ENCODE measurements around the gene AKNA.

Gene AKNA

DNA sequence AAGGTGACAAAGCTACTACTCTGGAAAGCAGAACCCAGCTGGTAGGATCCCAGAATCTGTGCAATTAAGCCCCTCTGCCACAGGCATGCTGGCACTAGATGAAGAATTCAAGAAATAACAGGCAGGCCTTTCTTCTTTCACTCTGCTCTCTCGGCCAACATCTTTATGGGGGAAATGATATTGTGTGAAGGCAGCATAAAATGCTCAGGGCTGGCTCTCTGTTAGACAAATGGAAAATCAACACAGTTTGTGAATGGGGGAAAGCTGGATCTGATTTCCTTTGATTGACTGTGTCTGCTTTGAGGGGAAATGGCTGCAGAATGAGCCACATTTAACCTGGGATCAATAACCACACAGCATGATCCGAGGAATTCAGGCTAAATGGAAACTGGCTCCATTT is 29.1 kb upstream of the AKNA start:
- DNase-seq (ENCODE audit: low read depth): no peak

- no peak for DNase-seq (ENCODE audit: low read depth)
Observed at GRCh38 chr9:114416290-114416689, 28.5 kb upstream of the AKNA start.

GRCh38 chr9:114414346-114414745 is 26.6 kb upstream of the AKNA start:
- DNase-seq (ENCODE audit: low read depth): no peak

- DNase-seq (ENCODE audit: low read depth): no peak
Observed at GRCh38 chr9:114413861-114414301, 26.1 kb upstream of the AKNA start.

GRCh38 chr9:114412048-114412683 is 24.4 kb upstream of the AKNA start:
- DNase-seq (ENCODE audit: low read depth): no peak

- no peak for DNase-seq (ENCODE audit: low read depth)
Observed at GRCh38 chr9:114411452-114411851, 23.7 kb upstream of the AKNA start.

- no peak for DNase-seq (ENCODE audit: low read depth)
Observed at GRCh38 chr9:114410910-114411309, 23.1 kb upstream of the AKNA start.

DNA sequence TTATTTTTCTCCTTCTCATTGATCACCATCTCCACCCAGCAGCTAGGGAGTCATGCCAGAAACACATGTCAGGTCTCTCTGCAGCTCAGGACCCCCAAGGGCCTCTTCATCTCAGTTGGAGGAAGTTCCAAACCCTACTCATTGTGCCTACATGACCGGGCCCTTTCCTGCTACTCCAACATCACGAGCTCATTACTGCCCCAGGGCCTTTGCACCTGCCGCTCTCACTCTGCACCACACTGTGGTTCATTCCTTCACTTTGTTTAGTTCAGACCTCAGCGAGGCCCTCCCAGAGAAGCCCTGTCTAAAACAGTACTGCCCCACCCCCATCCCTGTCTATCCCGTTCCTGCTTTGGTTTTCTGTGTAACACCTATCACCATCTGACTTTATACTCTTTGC is 22.1 kb upstream of the AKNA start:
- DNase-seq (ENCODE audit: low read depth): no peak

DNA sequence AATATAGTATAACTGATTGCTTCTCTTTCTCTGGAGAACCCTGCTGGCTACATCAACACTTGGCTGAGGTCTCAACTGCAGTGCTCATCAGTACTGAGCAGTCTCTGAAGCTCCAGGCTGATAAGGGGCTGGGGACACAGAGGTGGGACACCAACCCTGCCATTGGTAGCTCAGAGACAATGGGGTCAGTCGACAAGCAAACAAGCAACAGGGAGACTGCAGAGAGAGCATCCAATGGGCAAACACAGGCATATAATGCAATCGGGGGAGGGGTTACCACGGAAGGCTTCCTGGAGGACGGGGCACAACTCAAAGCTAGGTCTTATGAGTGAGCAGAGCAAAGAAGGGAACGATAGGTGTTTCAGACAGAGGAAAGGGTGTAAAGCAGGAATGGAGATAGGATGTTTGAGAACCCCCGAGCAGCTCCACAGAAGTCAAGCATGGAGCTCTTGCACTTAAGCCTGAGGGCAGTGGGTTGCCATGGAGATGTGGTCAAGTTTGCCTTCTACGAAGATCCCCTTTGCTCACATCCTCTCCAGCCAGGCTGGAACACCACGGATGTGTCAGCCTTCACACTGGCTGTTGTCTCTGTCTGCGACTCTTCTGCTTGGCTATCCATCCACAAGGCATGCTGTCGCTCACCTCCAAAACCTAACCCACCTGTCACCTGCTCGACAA is 21.5 kb upstream of the AKNA start:
- no peak for DNase-seq (ENCODE audit: low read depth)

DNA sequence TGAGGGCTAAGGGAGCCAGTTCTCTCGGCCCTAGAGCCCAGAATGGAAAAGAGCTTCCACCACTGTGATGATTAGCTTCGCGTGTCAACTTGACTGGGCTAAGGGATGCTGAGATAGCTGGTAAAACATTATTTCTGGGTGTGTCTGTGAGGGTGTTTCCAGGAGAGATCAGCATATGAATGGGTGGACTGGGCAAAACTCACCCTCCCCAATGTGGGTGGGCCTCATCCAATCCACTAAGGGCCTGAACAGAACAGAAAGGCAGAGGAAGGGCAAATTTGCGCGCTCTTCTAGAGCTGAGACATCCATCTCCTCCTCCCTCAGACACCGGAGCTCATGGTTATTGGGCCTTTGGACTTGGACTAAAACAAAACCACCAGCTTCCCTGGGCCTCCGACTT is 20.9 kb upstream of the AKNA start:
- DNase-seq (ENCODE audit: low read depth): no peak

GRCh38 chr9:114407889-114408288 is 20.1 kb upstream of the AKNA start:
- no peak for DNase-seq (ENCODE audit: low read depth)

- DNase-seq (ENCODE audit: low read depth): no peak
Observed at GRCh38 chr9:114406441-114406840, 18.7 kb upstream of the AKNA start.

DNA sequence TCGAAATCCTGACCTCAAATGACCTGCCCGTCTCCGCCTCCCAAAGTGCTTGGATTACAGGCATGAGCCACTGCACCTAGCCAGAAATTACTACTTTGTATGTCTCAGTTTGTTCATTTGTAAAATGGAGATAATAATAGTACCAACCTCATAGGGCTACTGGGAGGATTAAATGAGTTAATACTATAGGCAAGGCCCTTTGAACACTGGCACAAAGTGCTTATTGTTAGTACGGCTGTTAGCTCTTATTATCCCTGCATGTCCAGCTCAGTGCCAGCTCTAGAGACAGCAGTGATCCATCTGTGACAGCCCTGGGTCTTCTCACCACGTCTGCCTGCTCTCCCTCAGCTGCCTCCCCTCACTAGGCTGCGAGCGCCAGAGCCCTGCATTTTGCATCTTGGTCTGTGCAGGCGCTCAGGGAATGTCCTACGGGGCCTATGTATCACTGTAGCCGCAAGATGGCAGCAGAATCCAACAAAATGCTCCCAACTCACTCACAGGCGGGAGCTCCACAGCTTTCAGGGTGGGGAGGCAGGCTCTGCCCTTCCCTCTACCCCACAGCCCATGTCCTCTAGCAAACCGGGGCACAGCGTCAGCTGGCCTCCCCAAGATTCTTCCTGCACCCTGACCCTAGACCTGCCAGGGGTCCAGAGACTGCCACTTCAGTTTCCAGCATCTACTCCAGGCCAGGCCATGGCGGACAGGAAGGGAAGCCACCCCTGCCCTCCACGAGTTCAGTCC is 17.7 kb upstream of the AKNA start:
- DNase-seq (ENCODE audit: low read depth): peak; percentile 55

- DNase-seq (ENCODE audit: low read depth): no peak
Observed at GRCh38 chr9:114404531-114404930, 16.7 kb upstream of the AKNA start.

GRCh38 chr9:114403153-114403756 is 15.5 kb upstream of the AKNA start:
- DNase-seq (ENCODE audit: low read depth): no peak

- no peak for DNase-seq (ENCODE audit: low read depth)
Observed at GRCh38 chr9:114401344-114401743, 13.6 kb upstream of the AKNA start.

DNA sequence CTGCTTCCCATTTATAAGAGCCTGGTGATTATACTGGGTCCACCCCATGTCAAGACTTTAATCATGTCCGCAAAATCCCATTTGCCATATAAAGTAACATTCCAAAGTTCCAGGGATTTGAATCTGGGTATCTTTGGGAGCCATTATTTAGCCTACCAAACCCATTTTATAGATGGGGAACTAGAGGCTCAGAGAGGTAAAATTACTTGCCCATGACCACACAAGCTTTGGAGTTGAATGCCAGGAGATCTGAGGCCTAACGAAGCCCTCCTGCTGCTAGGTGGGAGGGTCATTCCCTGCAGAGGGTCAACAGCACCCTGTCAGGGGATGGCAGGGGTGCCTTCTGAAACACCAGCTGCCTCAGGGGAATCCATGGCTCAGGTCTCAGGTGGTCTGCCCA is 13.0 kb upstream of the AKNA start:
- DNase-seq (ENCODE audit: low read depth): no peak

GRCh38 chr9:114400219-114400618 is 12.4 kb upstream of the AKNA start:
- no peak for DNase-seq (ENCODE audit: low read depth)

GRCh38 chr9:114399381-114399780 is 11.6 kb upstream of the AKNA start:
- no peak for DNase-seq (ENCODE audit: low read depth)

DNA sequence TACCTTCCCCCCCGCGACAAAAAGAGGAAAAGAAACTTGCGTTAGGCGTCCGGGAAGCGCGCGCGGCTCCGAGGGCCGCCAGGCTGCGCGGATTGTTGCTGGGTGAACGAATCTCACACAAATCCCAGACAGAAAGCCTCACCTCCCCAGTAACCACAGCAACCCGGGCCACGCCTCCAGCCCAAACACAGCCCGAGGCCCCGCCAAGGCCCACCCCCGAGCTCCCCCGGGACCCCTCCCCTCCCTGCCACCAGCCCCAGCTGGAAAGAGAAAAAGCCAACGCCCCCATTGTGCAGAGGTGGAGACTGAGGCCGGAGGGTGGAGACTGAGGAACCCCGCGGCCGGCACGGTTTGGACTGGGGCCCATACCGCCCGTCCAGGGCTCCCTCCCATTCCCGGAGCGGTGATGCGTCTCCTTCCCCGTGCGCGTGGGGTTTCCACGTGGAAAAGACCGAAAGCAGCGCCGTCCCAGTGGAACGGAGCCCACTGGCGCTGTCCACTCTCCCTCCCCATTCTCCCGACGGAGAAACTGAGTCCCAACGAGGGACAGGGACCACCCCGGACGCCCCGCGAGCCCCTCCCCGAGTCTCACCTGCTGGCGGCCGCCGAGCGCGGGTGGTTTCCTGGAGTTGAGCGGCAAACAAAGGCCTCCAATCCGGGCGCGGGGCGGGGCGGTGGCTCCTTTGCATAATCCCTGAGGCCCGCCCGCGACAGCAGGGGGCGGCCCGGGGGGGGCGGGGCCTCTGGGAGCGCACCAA is 10.2 kb upstream of the AKNA start:
- DNase-seq (ENCODE audit: low read depth): peak; percentile 96

DNA sequence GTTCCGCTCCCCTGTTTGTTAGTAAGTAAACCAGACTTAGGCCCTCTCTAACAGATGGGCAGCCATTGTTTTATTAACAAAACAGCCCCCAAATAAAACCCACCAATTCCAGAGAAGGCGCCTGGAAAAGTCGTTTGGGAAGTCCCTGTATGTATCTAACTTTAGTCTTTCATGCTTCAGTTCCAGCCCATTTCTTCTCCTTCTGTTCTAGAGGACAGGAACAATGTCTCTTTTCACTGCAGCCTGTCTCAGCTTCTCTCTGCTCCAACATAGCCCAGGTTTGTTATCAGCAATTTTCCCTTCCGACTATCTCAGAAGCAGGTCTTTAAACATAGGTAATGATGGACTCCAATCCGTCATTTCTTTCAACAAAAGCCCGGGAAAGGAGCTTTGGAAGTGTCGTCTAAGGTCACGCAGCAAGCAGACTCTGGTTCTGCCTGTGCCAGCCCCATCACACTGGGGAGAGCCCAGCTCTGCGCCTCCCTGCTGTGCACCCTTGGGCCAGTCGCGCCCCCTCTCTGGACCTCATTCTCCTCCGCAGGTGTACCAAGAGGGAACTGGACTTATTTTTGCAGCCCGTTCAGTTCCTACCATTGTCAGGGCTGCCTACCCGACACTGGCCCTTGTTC is 9.6 kb upstream of the AKNA start:
- DNase-seq (ENCODE audit: low read depth): no peak

Data from stimulated activated CD8-positive, alpha-beta memory T cell treated with anti-CD3 and anti-CD28 coated beads, Interleukin-4, amount 100 ng/mL, for 24 hours (primary cell).